ENCODE results near the gene NARS2.

DNA sequence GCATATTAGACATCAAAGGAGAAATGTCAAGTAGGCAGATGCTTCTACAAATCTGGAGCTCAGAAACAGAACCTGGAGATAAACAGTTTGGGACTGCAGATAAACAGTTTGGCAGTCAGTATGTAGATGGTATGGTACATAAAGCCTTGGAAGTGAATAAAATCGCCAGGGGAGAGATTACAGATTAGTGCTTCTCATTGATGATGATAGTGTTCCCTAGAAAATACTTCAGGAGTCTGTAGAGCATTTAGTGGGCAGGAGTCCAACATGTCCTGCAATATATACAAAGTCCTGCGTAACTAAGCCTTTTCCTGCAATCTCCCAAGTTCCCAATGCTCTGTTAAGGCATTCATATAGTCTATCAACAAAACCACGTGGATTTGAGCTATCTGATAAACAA lies 35.2 kb downstream of the NARS2 start:
- TF ChIP-seq, protein P1, sequence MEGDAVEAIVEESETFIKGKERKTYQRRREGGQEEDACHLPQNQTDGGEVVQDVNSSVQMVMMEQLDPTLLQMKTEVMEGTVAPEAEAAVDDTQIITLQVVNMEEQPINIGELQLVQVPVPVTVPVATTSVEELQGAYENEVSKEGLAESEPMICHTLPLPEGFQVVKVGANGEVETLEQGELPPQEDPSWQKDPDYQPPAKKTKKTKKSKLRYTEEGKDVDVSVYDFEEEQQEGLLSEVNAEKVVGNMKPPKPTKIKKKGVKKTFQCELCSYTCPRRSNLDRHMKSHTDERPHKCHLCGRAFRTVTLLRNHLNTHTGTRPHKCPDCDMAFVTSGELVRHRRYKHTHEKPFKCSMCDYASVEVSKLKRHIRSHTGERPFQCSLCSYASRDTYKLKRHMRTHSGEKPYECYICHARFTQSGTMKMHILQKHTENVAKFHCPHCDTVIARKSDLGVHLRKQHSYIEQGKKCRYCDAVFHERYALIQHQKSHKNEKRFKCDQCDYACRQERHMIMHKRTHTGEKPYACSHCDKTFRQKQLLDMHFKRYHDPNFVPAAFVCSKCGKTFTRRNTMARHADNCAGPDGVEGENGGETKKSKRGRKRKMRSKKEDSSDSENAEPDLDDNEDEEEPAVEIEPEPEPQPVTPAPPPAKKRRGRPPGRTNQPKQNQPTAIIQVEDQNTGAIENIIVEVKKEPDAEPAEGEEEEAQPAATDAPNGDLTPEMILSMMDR (IDR thresholded peaks at IDR 0.05) = no peak
- TF ChIP-seq EZH2 (IDR thresholded peaks at IDR 0.05; ENCODE audit: borderline replicate concordance, insufficient read depth, low read depth, low read length, poor library complexity, severe bottlenecking) = no peak

Measured in B cell (primary cell).